ENCODE data around the gene SSH2. TPM values are rescaled to one million over a fixed set of nuclear protein-coding genes. Genes with fewer than 3 reads are reported as not detected.

The SSH2 gene
- total RNA-seq, 4 donors from 2014 or later = 14.7 to 33.6 (median 22.2) TPM

- Histone ChIP-seq H3K4me3 (no peak overlapping the region), H3K27ac (no peak overlapping the region), H3K27me3 (no peaks in the 10 kb centered on the region), H3K36me3 (peaks cover 9% of the 10 kb centered on the region), H3K9me3 (no peaks in the 10 kb centered on the region), H3K4me1 (peaks cover 7% of the 10 kb centered on the region)
- 85% methylated on average over 2 of the region's 2 CpGs for WGBS
- TF ChIP-seq POLR2AphosphoS5 (IDR thresholded peaks at IDR 0.05) = no peak
- TF ChIP-seq EP300 (IDR thresholded peaks at IDR 0.05) = no peak
- TF ChIP-seq POLR2A (IDR thresholded peaks at IDR 0.05) = no peak
- no peak for TF ChIP-seq CTCF (IDR thresholded peaks at IDR 0.05)
- DNase-seq (ENCODE audit: low spot score in 2 of 2) = no peak
Measured at GRCh38 chr17:29753845-29754439, 176.1 kb downstream of the SSH2 start.

GRCh38 chr17:29749045-29749825 lies 180.8 kb downstream of the SSH2 start:
- Histone ChIP-seq H3K27ac (no peak overlapping the region), H3K4me1 (peaks cover 18% of the 10 kb centered on the region), H3K36me3 (peaks cover 9% of the 10 kb centered on the region), H3K27me3 (no peaks in the 10 kb centered on the region), H3K9me3 (no peaks in the 10 kb centered on the region), H3K4me3 (no peak overlapping the region)
- TF ChIP-seq CTCF (IDR thresholded peaks at IDR 0.05) (no peak), POLR2AphosphoS5 (IDR thresholded peaks at IDR 0.05) (no peak), EP300 (IDR thresholded peaks at IDR 0.05) (no peak), POLR2A (IDR thresholded peaks at IDR 0.05) (no peak)
- 94% methylated on average over 5 of the region's 5 CpGs for WGBS
- no peak for DNase-seq (ENCODE audit: low spot score in 2 of 2)

- peaks cover 18% of the 10 kb centered on the region for H3K4me1 ChIP-seq
- no peak overlapping the region for H3K27ac ChIP-seq
- H3K36me3 ChIP-seq = peaks cover 7% of the 10 kb centered on the region
- no peak overlapping the region for H3K4me3 ChIP-seq
- H3K9me3 ChIP-seq = no peaks in the 10 kb centered on the region
- 87% methylated on average over 1 of the region's 1 CpG for WGBS
- TF ChIP-seq POLR2A (IDR thresholded peaks at IDR 0.05) (no peak), CTCF (IDR thresholded peaks at IDR 0.05) (no peak), POLR2AphosphoS5 (IDR thresholded peaks at IDR 0.05) (no peak), EP300 (IDR thresholded peaks at IDR 0.05) (no peak)
- no peak for DNase-seq (ENCODE audit: low spot score in 2 of 2)
- no peaks in the 10 kb centered on the region for H3K27me3 ChIP-seq
Measured at GRCh38 chr17:29748400-29748799, 181.6 kb downstream of the SSH2 start.

- WGBS = 50% methylated on average over 1 of the region's 1 CpG
- no peak overlapping the region for H3K4me3 ChIP-seq
Measured at GRCh38 chr17:29747660-29748059, 182.4 kb downstream of the SSH2 start.

More at GRCh38 chr17:29747660-29748059, 182.4 kb downstream of the SSH2 start:
- Histone ChIP-seq H3K27ac (no peak overlapping the region), H3K9me3 (no peaks in the 10 kb centered on the region), H3K27me3 (no peaks in the 10 kb centered on the region), H3K4me1 (peaks cover 18% of the 10 kb centered on the region), H3K36me3 (no peaks in the 10 kb centered on the region)
- DNase-seq (ENCODE audit: low spot score in 2 of 2) = no peak
- TF ChIP-seq POLR2AphosphoS5 (IDR thresholded peaks at IDR 0.05) (no peak), POLR2A (IDR thresholded peaks at IDR 0.05) (no peak), EP300 (IDR thresholded peaks at IDR 0.05) (no peak), CTCF (IDR thresholded peaks at IDR 0.05) (no peak)
